ENCODE data around the gene KCNG2. TPM values are rescaled to one million over a fixed set of nuclear protein-coding genes. Genes with fewer than 3 reads are reported as not detected.

The KCNG2 gene
- total and polyA plus RNA-seq, 2 of the 13 experiments (the other 11 are each of a cell fraction or from before 2014, with no cell fraction given): not detected

DNA sequence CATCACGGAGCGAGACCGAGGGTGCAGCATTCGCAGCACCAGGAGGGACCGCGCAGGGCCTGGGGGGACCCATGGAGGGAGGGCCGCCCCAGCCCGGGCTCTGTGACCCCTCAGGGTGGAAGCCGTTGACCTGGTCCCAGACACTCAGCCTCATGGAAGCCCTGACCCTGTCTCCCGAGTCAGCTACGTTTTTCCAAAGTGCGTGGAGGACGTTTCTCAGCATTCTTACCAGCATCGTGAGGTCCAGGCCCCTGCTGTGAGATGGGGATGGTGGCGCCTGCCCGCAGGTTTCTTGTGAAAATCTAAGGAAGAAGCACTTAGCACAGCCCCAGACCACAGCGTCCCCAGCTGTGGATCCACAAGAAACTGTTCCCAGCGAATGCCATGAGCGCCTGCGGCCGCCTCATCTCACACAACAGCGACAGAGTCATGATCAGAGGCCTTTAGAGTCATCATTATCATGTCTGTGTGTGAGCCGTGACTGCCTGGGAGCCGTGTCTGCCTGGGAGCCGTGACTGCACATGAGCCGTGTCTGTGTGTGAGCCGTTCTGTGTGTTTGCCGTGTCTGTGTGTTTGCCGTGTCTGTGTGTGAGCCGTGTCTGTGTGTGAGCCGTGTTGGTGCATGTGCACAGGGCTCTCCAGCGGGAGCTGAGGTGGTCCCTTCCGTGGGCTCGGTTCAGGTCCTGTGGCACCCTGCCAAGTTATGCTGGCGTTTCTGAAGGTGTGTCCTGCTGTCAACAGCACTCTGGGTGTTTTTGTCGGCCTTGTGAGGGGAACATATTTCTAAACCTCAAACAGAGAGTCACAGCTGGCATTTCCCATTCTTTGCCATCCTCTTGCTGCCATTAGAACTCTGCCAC lies 49.2 kb upstream of the KCNG2 start:
- Histone ChIP-seq H3K27me3 (ENCODE audit: control insufficient read depth in 1 of 2, insufficient read depth in 2 of 2, low read length in 2 of 2) (no peaks in the 10 kb centered on the region), H3K27ac (ENCODE audit: extremely low read length, insufficient read depth, low read length) (no peak overlapping the region), H3K4me2 (ENCODE audit: low read depth, low read length) (no peak overlapping the region), H4K20me1 (ENCODE audit: insufficient read depth, low read length) (no peaks in the 10 kb centered on the region), H3K9me3 (ENCODE audit: low read length) (no peaks in the 10 kb centered on the region), H3K4me1 (ENCODE audit: insufficient read depth, low read length) (no peaks in the 10 kb centered on the region), H2AFZ (ENCODE audit: low read length) (no peak overlapping the region), H3K36me3 (replicated peaks in 1 of 2; ENCODE audit: control insufficient read depth in 1 of 2, insufficient read depth in 2 of 2, low read length in 2 of 2) (peaks cover 3 to 22% of the 10 kb centered on the region in 2 experiments; a peak in 4 of 5 replicates), H3K4me3 (replicated peaks in 1 of 3; ENCODE audit: insufficient read depth in 1 of 3, low read depth in 2 of 3, low read length in 3 of 3) (no peak overlapping the region), H3K79me2 (ENCODE audit: insufficient read depth, low read length) (no peaks in the 10 kb centered on the region), H3K9ac (ENCODE audit: insufficient read depth, low read depth, low read length) (no peak overlapping the region)
- FAIRE-seq: no peak
- ChIA-PET CTCF (ENCODE audit: low intra/inter-chr PET ratio, low total read pairs) (no interaction called here), POLR2A (no interaction called here)
- intact Hi-C loops (cut with micrococcal nuclease; ENCODE audit: unreplicated experiment): no loop called here
- TF ChIP-seq BCL6 (CRISPR knock-in tag; IDR thresholded peaks at IDR 0.05): no peak
- TF ChIP-seq SPEN (CRISPR knock-in tag; IDR thresholded peaks at IDR 0.05; ENCODE audit: low read depth): no peak
- TF ChIP-seq U2AF2 (IDR thresholded peaks at IDR 0.05; ENCODE audit: low read depth, low read length): no peak
- TF ChIP-seq ZFP36 (IDR thresholded peaks at IDR 0.05; ENCODE audit: borderline replicate concordance, low read depth, low read length, partially characterized antibody): no peak
- TF ChIP-seq, protein P1, sequence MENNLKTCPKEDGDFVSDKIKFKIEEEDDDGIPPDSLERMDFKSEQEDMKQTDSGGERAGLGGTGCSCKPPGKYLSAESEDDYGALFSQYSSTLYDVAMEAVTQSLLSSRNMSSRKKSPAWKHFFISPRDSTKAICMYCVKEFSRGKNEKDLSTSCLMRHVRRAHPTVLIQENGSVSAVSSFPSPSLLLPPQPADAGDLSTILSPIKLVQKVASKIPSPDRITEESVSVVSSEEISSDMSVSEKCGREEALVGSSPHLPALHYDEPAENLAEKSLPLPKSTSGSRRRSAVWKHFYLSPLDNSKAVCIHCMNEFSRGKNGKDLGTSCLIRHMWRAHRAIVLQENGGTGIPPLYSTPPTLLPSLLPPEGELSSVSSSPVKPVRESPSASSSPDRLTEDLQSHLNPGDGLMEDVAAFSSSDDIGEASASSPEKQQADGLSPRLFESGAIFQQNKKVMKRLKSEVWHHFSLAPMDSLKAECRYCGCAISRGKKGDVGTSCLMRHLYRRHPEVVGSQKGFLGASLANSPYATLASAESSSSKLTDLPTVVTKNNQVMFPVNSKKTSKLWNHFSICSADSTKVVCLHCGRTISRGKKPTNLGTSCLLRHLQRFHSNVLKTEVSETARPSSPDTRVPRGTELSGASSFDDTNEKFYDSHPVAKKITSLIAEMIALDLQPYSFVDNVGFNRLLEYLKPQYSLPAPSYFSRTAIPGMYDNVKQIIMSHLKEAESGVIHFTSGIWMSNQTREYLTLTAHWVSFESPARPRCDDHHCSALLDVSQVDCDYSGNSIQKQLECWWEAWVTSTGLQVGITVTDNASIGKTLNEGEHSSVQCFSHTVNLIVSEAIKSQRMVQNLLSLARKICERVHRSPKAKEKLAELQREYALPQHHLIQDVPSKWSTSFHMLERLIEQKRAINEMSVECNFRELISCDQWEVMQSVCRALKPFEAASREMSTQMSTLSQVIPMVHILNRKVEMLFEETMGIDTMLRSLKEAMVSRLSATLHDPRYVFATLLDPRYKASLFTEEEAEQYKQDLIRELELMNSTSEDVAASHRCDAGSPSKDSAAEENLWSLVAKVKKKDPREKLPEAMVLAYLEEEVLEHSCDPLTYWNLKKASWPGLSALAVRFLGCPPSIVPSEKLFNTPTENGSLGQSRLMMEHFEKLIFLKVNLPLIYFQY (CRISPR knock-in tag; IDR thresholded peaks at IDR 0.05; ENCODE audit: borderline replicate concordance): no peak
- TF ChIP-seq, protein P2, sequence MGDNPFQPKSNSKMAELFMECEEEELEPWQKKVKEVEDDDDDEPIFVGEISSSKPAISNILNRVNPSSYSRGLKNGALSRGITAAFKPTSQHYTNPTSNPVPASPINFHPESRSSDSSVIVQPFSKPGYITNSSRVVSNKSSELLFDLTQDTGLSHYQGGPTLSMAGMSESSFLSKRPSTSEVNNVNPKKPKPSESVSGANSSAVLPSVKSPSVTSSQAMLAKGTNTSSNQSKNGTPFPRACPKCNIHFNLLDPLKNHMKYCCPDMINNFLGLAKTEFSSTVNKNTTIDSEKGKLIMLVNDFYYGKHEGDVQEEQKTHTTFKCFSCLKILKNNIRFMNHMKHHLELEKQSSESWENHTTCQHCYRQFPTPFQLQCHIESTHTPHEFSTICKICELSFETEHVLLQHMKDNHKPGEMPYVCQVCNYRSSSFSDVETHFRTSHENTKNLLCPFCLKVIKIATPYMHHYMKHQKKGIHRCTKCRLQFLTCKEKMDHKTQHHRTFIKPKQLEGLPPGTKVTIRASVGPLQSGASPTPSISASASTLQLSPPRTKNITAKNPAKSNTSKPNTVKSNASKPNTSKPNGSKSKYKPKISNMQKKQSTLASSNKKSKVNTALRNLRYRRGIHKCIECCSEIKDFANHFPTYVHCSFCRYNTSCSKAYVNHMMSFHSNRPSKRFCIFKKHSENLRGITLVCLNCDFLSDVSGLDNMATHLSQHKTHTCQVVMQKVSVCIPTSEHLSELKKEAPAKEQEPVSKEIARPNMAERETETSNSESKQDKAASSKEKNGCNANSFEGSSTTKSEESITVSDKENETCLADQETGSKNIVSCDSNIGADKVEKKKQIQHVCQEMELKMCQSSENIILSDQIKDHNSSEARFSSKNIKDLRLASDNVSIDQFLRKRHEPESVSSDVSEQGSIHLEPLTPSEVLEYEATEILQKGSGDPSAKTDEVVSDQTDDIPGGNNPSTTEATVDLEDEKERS (CRISPR knock-in tag; IDR thresholded peaks at IDR 0.05): no peak
- TF ChIP-seq, protein P3, sequence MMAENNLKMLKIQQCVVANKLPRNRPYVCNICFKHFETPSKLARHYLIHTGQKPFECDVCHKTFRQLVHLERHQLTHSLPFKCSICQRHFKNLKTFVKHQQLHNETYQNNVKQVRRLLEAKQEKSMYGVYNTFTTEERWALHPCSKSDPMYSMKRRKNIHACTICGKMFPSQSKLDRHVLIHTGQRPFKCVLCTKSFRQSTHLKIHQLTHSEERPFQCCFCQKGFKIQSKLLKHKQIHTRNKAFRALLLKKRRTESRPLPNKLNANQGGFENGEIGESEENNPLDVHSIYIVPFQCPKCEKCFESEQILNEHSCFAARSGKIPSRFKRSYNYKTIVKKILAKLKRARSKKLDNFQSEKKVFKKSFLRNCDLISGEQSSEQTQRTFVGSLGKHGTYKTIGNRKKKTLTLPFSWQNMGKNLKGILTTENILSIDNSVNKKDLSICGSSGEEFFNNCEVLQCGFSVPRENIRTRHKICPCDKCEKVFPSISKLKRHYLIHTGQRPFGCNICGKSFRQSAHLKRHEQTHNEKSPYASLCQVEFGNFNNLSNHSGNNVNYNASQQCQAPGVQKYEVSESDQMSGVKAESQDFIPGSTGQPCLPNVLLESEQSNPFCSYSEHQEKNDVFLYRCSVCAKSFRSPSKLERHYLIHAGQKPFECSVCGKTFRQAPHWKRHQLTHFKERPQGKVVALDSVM (CRISPR knock-in tag; IDR thresholded peaks at IDR 0.05): no peak
- no peak for TF ChIP-seq RFX5 (IDR thresholded peaks at IDR 0.05; ENCODE audit: low read depth, low read length)
- no peak for TF ChIP-seq GFI1 (CRISPR knock-in tag; IDR thresholded peaks at IDR 0.05; ENCODE audit: borderline replicate concordance)
- TF ChIP-seq CC2D1A (CRISPR knock-in tag; IDR thresholded peaks at IDR 0.05): no peak
- 94% methylated on average over 19 of the region's 36 CpGs for WGBS (ENCODE audit: low lambda C conversion rate)
- BruUV-seq (replicated peaks): no TSS peak
- no peak for DNase-seq (ENCODE audit: low spot score)
- no peak for ATAC-seq
- in situ Hi-C loops (cut with HindIII; ENCODE audit: extremely low pct_ligation_motif_present, low pct_unique_long_range_greater_than_20kb): no loop called here

All from HepG2 (cell line).